ENCODE measurements around the gene FAF1.
"Not testable (repeated sequence)": the region's sequence is repeated elsewhere in the genome, so short reads cannot be mapped to it uniquely, and the experiment has no call there.

DNA sequence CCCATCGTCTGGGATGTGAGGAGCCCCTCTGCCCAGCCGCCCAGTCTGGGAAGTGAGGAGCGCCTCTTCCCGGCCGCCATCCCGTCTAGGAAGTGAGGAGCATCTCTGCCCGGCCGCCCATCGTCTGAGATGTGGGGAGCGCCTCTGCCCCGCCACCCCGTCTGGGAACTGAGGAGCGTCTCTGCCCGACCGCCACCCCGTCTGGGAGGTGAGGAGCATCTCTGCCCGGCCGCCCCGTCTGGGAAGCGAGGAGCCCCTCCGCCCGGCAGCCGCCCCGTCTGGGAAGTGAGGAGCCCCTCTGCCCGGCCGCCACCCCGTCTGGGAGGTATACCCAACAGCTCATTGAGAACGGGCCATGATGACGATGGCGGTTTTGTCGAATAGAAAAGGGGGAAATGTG, 7.5 kb downstream of the FAF1 start:
- TF ChIP-seq, protein P1, sequence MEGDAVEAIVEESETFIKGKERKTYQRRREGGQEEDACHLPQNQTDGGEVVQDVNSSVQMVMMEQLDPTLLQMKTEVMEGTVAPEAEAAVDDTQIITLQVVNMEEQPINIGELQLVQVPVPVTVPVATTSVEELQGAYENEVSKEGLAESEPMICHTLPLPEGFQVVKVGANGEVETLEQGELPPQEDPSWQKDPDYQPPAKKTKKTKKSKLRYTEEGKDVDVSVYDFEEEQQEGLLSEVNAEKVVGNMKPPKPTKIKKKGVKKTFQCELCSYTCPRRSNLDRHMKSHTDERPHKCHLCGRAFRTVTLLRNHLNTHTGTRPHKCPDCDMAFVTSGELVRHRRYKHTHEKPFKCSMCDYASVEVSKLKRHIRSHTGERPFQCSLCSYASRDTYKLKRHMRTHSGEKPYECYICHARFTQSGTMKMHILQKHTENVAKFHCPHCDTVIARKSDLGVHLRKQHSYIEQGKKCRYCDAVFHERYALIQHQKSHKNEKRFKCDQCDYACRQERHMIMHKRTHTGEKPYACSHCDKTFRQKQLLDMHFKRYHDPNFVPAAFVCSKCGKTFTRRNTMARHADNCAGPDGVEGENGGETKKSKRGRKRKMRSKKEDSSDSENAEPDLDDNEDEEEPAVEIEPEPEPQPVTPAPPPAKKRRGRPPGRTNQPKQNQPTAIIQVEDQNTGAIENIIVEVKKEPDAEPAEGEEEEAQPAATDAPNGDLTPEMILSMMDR (IDR thresholded peaks at IDR 0.05) = not testable (repeated sequence)
- TF ChIP-seq POLR2A (IDR thresholded peaks at IDR 0.05) = not testable (repeated sequence)

Data from right lobe of liver (tissue), 4 donors.